GM18861 (cell line): ENCODE data around the gene TRIM40.
A peak's percentile ranks its signal among the peaks of the same experiment; 100 is the strongest.

Experiments
- ATAC-seq: cut with Tn5 transposase; IDR thresholded peaks from one replicate; pipeline ENCODE4 v1.9.1; 2021; ENCODE audit not compliant: unreplicated experiment

Gene TRIM40, protein sequence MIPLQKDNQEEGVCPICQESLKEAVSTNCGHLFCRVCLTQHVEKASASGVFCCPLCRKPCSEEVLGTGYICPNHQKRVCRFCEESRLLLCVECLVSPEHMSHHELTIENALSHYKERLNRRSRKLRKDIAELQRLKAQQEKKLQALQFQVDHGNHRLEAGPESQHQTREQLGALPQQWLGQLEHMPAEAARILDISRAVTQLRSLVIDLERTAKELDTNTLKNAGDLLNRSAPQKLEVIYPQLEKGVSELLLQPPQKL

DNA sequence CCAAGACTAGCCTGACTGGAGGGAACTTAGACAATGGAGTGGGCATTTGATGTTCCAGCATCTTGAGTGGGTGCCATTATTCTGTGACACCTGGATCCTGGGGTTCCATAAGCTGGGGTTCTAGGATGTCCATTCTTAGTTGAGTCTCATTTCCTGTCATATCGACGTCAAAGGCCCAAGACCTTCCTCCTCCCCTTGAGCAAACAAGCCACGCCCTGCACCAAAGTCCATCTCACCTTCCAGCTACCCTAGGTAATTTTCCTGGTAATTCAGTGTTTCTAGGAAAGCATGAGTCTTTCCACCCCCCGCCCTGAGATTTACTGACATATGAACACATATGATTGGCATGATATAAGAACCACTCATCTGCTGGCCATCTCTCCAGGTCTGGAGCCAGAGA lies at the start of gene TRIM40:
TSS of gene TRIM40 (plus strand) at position 384 of the 400 bp plus-strand sequence. CDS start 897 bp downstream, outside the sequence.
- ATAC-seq: no peak

DNA sequence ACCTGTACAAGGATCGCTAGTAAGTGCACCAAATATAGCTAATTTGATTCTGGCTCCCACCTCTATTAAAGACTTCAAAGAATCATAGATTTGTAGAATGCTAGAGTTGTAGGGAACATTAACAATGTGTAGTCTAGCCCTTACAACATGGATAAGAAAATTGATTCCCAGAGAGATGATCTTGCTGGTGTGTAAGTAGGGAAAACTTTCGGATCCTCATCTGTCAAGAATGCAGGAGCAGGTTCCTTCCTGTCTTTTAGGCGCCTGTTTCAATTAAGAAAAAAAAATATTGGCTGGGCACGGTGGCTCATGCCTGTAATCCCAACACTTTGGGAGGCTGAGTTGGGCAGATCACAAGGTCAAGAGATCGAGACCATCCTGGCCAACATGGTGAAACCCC lies 48.1 kb upstream of the TRIM40 start:
- no peak for ATAC-seq

DNA sequence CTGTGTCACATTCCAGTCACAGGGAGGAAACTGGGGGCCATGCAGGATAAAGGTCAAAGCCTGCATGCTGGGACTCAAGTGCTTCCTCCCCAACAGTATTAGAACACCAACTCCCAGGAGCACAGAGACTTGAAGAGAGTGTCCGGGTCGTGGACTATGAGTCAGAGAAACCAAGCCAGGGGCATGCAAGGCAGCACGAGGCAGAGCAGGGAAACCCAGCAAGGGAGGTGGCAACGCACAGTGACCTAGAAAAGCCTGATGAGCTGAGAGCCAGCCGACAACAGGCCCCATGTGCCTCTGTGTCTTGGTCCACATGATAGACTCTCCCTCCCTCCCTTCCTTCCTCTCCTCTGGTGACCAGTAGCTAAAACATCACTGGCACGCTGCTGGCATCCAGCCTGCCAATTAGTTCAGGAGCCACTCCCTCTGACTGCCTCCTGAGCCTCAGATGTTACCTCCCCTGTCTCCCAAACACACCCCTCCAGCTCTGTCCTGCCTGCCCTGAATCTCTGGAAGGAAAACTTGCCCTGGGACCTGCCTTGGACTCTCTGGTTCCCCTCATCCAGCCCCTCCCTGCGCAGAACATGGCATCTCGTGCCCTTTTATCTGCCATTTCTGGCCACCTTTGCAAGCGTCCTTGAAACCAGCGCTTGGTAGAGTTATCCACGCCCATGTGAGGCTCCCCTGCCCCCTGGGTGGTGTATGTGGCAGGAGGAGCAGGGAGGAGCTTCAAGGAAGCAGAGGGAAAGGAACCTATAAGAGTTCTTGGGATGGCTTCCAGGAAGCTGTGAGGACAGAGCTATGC lies 44.2 kb upstream of the TRIM40 start:
- no peak for ATAC-seq

DNA sequence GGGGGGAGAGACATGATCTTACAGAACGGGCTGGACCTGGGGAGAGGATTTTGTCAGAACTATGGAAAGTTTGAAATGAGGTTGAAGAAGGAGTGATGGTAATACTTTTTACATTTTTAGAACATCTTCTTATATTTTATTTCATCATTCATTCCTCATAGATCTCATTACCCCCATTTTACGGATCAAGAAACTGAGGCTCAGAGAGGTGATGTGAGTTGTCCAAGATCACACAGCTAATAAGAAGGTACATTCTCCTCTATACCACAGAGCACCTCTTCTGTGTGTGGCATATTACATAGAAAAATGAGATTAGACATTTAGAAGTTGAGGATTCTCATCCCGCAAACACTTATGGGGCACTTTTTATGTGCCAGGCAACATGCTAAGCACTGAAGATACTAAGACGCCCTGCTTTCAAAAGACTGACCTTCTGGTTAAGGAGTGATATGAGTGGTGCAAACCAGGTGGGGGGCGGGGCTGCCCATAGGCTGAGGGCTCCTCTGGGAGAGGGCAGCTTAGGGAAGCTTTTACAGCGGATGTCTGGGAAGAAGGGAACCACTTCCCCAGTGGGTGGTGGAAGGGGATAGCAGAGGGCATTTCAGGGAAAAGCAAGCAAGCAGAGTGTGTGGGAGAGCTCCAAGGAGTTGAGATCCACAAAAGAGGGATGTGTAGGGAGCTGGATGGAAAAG lies 42.9 kb upstream of the TRIM40 start:
- no peak for ATAC-seq

DNA sequence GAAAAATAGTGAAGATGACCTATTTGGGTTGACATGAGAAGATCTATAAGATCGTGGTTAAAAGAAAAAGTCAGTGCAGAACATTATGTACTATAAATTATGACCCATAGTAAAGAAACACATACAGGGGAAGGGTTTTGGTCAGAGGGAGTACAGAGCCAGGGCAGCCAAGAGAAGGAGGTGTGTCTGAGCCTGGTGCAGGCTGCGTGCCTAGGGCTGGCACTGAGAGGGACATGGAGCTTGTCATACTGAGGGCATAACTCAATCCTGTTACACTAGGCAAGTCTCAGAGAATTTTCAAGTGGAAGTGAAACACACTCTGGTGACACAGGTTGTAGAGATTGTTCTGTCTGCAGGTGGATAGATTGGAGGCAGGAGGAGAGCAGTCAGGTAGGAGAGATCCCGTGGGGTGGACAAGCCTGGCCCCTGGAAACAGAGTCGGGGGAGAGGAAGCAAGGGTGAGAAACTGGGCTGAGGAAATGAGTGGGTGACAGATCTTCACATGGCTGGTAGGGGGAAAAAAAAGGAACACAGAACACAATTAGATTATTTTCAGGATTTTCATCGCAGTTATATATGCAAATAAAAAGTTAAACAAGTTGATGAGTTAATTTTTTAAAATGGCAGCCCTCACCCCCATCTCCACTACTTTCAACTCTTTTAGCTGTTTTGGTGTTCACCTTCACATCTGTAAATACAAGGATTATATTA lies 41.8 kb upstream of the TRIM40 start:
- ATAC-seq: no peak

DNA sequence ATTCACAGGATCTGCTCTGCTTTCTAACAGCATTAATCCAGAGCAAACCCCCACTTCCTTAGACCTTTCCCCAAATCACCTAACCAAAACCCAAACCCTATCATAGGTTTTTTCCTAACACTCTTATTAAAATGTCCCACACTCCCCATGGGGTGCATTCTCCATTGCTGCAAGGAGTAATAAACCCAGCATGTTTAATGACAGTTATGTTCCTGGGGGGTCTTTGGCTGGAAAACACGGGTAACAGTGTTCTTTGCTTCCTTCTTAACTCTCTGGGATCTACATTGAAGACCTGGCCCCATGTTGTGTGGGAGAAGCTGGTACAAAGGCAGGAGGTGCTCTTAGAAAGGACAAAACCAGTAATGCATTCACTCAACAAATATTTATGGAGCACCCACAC lies 39.1 kb upstream of the TRIM40 start:
- ATAC-seq: no peak

DNA sequence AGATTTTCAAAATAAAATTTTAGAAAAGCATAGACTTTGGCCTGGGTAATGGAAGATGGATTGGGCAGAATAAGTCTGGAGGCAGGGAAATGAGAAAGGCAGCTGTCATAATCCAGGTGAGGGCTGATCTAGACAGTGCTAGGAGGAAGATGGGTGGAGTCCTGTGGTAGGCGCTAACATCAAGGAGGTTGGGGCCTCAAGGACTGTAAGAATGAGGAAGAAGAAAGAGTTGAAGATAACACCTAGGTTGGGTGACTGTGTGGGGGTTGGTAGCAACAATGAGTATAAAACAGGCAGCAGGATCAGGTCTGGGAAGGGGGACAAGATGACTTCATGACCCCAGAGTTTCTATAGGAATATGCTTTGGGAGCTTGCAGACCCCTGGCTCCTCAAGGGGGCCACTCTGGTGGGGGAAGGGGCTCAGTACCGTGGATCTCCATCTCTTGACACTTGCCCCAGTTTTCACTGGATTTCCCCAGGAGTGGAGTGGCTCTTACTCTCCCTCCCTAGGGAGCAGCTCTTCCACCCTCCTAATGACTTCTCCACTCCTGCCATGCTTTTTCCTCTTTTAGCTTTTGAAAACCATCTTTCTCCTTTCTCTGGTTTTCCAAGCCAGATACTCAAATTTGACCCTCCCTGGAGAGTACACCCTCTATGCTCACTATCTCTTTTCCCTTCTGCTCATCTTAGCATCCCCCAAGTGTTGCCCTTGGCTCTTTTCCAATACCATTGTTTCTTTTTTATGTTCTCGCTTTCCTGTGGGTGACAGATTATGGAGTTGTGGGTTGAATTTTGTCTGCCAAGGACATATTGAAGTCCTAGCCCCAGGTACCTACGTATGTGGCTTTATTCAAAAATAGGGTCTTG lies 37.8 kb upstream of the TRIM40 start:
- no peak for ATAC-seq

DNA sequence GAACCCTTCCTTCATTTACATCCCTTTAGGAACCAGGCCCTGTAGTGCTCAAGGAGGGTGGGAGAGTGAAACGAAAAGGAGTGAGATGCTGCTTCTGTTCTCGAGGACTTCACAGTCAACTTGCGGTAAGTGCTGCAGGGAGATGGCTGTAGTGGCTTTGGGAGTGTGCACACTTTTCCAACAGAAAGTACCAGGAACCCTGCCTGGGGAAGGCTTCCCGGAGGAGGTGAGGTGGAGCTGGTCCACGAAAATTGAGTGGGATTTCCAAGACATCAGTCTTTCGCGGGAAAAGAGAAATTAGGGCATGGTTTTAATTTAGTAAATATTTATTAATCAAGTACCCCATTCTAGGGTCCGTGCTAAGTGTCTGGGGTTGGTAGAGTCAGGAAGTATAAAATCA lies 35.8 kb upstream of the TRIM40 start:
- ATAC-seq: no peak

DNA sequence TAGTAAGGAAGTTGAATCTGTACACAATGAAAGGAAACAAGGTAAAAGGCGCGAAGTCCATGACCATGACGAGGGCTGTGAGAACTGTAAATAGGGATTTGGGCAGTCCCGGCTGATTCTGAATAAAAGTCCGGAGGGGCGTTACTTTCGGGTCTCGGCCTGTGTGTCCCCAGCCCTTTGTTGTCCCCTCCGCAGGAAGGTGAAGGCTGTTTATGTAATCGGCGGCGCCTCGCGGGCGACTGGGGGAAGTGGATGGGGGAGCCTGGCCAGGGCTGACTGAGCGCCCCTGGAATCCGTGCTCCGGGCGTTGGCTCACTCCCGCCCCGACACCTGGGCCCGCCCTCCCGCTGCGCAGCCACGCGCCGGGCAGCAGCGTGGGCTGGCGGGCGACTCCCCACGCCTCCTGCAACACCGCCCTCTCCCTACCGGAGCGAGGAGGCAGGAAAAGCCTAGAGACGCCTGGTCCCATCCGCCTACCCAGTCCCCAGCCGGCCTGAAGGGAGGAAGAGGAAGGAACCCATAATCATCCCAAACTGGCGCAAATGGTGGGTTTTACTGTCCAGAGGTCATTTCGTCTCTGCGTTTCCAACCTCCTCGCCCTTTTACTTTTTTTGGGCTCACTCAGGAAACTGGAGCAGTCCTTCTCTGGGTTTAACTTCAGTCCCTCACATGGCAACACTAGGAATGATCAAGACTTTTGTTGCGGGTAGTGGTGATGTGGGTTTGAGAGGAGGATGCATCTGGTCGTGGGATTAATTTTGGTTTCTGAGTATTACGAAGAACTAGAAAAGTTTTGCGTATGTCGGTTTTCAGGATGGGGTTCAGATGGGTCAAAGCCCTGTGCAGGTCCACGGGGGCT lies 35.1 kb upstream of the TRIM40 start:
- no peak for ATAC-seq

DNA sequence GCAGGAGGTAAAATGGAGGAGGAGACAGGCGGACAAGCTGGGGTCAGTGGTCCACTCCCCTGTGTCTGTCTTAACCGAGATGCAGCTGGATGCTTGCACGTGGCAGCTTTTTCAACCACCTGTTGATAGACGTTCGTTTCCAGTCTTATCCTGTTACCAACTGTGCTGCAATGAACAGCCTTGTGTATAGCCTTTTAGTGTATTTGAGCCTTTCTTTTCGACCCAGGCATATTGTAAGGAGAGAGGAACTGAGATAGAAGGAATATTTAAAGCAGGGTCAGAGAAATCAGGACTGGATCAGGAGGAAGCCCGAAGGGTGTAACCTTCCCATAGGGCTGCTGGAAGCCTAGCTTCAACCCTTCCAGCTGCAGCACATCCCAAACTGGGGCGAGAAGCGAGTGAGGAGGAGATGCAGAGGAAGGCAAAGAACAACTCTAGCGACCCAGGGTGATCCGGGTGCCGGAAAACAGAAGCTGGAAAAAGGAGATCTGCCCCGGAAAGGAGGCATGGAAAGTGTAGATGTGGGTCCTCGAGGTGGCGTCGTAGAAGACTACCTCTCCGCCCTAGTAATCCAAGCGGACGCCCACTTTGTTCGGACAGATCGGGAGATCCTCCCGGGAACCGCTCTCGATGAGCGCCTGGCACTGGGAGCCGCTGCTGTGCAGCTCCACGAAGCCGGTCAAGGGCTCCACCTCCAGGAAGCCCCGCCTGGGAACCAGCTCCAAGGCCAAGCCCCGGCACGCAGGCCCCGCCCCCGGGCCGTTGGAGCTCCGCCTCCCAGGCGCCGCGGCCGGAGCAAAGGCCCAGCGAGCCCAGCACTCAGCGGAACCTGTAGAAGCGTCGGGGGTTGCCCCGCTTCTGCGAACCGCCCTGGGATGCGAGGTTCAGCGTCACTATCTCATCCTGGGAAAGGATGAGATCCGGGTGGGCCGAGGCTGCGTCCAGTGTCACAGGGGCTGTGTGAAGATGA lies 34.2 kb upstream of the TRIM40 start:
- ATAC-seq: peak; percentile 55

DNA sequence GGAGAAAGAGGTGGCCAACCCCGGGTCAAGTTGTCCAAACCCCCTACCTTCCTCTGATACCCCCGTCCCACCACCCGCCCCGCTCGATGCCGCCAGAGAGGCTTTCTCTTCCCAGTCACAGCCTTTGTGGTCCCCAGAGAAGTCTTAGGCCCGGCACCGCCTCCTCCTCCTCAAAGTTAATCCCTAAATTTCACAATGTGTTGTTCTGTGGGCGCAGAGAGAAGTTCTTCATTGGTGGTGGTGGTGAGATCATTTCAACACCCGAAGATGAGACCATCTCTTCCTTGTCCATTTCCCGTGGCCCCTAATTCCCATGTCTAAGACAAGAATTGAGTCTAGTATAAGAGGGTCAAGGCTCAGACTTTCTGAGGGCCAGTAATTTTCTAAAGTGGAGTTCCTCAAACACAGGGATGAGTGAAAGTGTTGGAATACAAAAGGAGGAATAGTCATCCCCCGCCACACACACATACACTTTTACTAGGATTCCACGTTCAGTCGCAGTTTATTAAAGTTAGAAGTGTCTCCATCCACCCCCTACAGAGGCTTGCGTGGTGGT lies 33.4 kb upstream of the TRIM40 start:
- no peak for ATAC-seq

DNA sequence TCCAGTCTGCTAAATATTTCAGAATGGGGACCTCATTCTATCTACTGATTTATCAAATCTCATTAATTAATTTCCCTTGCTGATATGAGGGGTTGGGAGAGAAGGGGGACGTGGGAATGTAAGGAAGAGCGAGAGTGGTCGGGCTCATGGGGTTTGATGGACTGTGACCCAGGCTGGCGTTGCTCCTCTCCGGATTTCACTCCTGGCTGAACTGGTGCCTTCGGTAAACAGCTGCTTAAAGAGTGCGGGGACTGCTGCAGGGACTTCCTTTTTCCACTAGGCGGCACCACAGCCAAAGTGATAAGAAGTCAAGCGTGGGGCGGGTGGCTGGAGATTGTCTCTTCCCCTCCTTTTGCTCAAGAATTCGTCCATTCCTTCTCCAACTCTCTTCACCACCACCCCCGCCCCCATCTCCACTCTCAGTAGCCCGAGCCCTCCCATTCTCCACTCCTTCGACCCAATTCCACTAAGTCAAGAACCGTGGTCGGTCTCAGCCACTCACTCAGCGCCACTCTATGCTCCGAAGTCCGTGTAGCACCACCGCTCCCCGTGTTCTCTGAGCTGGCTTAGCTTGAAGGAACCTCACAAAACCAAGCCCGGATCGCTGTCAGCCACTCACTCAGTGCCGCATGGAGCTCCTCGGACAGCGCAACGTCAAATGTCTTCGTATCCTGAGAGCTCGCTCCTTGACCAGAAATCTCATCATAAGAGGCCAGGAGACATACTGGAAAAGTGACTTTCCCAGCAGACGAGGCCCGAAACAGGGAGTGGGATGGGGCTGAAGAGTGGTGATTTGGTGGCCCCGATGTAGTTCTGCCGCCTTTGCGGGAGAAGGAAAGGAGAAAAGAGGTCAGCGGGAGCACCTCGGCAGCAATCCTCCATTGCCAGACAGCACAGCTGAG lies 32.7 kb upstream of the TRIM40 start:
- ATAC-seq: peak; percentile 38

DNA sequence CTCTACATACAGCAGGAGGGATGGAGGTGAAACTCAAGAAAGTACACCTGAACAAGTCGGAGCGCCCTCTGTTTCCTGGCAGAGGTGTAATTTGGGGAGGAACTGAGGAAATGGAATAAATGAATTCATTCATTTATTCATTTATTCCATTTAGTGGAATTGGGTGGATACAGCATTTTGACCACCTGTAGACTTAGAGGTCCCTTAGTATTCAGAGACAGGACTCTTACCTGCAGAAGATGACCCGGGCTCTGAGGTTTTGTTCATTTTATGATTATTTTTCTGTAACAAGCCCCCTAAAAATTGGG lies 32.1 kb upstream of the TRIM40 start:
- no peak for ATAC-seq

DNA sequence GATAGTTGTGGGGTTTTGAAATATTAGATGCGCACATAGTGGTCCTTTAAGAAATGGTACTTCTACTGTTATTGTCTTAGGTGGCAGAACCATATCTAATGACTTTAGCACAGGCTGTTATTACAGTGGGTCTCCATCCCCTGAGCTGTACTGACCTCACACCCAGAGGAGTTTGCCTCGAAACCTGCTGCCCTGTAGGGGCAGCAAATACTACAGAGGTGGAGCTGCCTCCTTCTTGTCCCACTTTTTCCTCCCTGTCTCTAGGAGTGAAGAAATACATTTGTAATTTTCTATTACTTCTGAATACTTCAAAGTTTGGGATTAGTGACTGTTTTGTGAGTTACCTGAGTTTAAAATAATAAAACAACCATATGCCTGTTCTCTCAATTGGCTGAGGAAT lies 31.3 kb upstream of the TRIM40 start:
- ATAC-seq: no peak

DNA sequence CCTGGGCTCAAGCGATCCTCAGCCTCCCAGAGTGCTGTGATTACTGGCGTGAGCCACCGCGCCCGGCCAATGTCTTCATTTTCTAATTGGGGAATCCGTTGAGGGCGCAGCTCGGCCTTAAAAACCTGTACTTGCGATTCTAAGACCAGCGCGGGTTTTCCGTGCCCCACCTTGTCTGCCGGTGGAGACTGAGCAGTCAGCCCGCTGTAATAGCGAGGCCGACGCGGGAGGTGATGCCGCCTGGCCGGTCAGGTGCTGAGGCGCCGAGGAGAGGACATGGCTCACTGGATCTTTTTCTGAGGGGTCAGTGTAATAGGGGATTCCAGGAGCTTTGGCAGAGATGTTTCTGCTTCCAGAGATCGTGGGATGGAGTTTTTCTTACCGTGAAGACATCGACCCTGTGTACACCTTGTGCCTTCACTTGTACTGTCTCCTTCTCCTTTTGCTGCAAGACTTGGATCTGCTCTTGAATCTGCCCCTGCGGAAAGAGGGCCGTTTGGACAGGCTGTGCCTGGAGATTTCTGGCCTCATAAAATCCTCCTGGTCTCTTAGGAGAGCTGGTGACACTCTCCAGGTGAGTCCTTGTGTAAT lies 24.6 kb upstream of the TRIM40 start:
- no peak for ATAC-seq

DNA sequence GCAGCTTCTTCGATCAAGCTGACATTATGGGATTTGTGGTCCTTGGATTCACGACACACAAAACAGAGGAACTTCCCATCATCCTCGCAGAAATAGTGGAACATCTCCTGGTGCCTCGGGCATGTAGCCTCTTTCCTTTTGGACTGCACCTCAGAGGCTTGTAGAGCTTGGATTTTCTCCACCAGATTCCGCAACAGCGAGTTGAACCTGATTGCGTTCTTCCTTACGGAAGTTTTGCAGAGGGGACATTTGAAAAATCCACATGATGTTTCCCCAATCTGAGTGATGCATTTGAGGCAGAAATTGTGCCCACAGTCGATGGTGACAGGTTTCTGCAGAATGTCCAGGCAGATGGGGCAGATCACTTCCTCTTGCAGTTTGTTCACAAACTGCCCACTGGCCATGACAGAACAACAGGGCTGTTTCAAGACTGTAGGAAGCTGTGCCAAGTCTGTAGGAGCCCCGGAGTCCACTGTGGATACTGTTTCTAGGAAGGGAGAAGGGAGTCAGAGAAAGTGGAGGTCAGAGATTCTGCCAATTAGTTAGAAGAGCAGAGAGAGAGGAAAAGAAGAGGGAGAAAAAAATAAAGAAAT lies 23.4 kb upstream of the TRIM40 start:
- ATAC-seq: no peak
